Suprapubic skin (tissue), 4 donors: Measurements from ENCODE around the gene TRNP1.

Source experiments
- EP300 ChIP-seq: sonication (generic); formaldehyde crosslinking; IDR thresholded peaks from one replicate; pipeline ENCODE4 v1.6.1; 2017; ENCODE audit warnings: antibody characterized with exemption
- POLR2A ChIP-seq, 2 donors: fragments of 450-650 bp; IDR thresholded peaks; one replicate each; pipeline ENCODE4 v1.6.1; 2017; ENCODE audit warnings: antibody characterized with exemption in 2 of 2, mild to moderate bottlenecking in 2 of 2, moderate library complexity in 2 of 2
- POLR2AphosphoS5 ChIP-seq, 3 donors: sonication (generic); formaldehyde crosslinking; IDR thresholded peaks; one replicate each; pipeline ENCODE4 v1.6.1; 2017; ENCODE audit warnings: antibody characterized with exemption in 3 of 3
- TF ChIP-seq, protein P1 (sequence below), 2 donors: fragments of 200-600 bp in 1 of 2; fragments of 450-650 bp in 1 of 2; sonication (generic) in 1 of 2; IDR thresholded peaks; one replicate each; pipeline ENCODE4 v1.5.1; 2016 to 2019; ENCODE audit warnings: antibody characterized with exemption in 2 of 2, mild to moderate bottlenecking in 1 of 2, moderate library complexity in 1 of 2

DNA sequence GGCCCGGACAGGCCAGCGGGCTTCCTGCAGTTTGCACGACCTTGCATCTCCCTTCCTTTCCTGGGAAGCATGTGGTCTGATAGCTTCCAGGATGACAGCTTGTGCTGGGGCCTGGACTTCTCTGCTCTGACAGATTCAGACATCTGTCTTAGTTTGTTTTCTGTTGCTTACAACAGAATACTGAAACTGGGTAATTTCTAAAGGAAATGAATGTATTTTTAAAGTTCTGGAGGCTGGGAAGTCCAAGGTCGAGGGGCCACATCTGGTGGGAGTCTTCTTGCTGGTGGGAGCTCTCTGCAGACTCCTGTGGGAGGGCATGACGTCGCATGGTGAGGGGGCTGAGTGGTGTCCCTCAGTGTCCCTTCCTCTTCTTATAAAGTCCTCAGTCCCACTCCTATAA, 54.4 kb downstream of the TRNP1 start:
- TF ChIP-seq, protein P1, sequence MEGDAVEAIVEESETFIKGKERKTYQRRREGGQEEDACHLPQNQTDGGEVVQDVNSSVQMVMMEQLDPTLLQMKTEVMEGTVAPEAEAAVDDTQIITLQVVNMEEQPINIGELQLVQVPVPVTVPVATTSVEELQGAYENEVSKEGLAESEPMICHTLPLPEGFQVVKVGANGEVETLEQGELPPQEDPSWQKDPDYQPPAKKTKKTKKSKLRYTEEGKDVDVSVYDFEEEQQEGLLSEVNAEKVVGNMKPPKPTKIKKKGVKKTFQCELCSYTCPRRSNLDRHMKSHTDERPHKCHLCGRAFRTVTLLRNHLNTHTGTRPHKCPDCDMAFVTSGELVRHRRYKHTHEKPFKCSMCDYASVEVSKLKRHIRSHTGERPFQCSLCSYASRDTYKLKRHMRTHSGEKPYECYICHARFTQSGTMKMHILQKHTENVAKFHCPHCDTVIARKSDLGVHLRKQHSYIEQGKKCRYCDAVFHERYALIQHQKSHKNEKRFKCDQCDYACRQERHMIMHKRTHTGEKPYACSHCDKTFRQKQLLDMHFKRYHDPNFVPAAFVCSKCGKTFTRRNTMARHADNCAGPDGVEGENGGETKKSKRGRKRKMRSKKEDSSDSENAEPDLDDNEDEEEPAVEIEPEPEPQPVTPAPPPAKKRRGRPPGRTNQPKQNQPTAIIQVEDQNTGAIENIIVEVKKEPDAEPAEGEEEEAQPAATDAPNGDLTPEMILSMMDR (IDR thresholded peaks at IDR 0.05), result no peak
- TF ChIP-seq POLR2A (IDR thresholded peaks at IDR 0.05), result no peak
- TF ChIP-seq EP300, result no peak
- TF ChIP-seq POLR2AphosphoS5 (IDR thresholded peaks at IDR 0.05), result no peak
